HG03521 (cell line): Measurements from ENCODE around the gene C12orf75.

Experiments used
- ATAC-seq: cut with Tn5 transposase; IDR thresholded peaks from one replicate; pipeline ENCODE4 v1.9.1; 2021; ENCODE audit warnings: mild to moderate bottlenecking, moderate library complexity; ENCODE audit not compliant: unreplicated experiment

C12orf75 gene

GRCh38 chr12:105409279-105409678, 78.8 kb downstream of the C12orf75 start:
- ATAC-seq: no peak

GRCh38 chr12:105409801-105410471, 79.4 kb downstream of the C12orf75 start:
- ATAC-seq: no peak

- no peak for ATAC-seq
These were observed 83.5 kb downstream of the C12orf75 start for GRCh38 chr12:105413911-105414487.

GRCh38 chr12:105417732-105418131, 87.2 kb downstream of the C12orf75 start:
- no peak for ATAC-seq

GRCh38 chr12:105418229-105418628, 87.7 kb downstream of the C12orf75 start:
- ATAC-seq: no peak

GRCh38 chr12:105418821-105419291, 88.4 kb downstream of the C12orf75 start:
- ATAC-seq: no peak

GRCh38 chr12:105419606-105420005, 89.1 kb downstream of the C12orf75 start:
- no peak for ATAC-seq

- ATAC-seq: no peak
These were observed 89.6 kb downstream of the C12orf75 start for GRCh38 chr12:105420046-105420445.

- ATAC-seq: peak; percentile 68
These were observed 90.3 kb downstream of the C12orf75 start for GRCh38 chr12:105420659-105421240.
